Measurements from ENCODE around the gene NCKAP1. TPM values are rescaled to one million over a fixed set of nuclear protein-coding genes. Genes with fewer than 3 reads are reported as not detected.

Gene NCKAP1
- total RNA-seq, 1 donor from 2014 or later, result 83.0 TPM

DNA sequence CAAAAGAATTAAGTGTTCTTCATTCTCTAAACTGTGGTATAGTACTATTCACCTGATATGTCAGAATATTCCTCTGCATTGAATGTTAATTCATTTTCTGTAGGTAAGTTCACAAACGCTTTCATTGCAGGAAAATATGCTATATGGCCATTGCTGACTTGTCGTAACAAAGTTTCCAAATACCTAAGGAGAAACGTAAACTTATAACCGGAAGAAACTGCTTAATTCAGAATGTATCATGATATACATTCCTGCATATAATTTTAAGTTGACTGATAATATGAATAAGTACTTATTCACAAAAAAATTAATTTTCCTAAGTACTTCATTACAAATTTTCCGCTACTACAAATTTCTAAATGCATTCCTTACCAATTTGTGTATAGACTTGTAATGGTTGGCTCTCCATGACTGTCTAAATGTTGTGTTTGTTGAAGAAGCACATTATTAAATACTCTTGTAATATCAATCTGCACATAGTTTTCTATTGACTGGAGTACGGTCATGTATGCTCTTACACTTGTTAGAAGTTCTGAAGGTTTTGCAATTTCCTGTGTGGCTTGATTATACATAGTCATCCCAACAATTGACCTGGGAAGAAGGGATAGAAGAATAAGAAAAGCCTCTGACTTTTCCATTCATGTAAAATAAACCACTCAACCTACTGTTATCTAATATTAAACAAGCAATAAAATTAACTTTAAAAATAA lies 85.4 kb downstream of the NCKAP1 start:
- Histone ChIP-seq H3K36me3 (ENCODE audit: control insufficient read depth in 3 of 3, insufficient read depth in 3 of 3, low read length in 3 of 3) (peaks cover 2 to 14% (median 11%) of the 10 kb centered on the region in 3 donors), H3K27me3 (ENCODE audit: control insufficient read depth in 3 of 3, insufficient read depth in 3 of 3, low read length in 3 of 3) (no peaks in the 10 kb centered on the region), H3K4me3 (ENCODE audit: low read length in 3 of 3) (no peak overlapping the region), H3K9me3 (ENCODE audit: control insufficient read depth in 3 of 3, low read length in 3 of 3) (no peaks in the 10 kb centered on the region), H3K27ac (ENCODE audit: low read depth, low read length) (no peak overlapping the region), H3K4me1 (ENCODE audit: control insufficient read depth in 3 of 3, insufficient read depth in 3 of 3, low read length in 3 of 3) (peaks cover 3 to 10% (median 4%) of the 10 kb centered on the region in 3 donors), H3K9ac (ENCODE audit: low read depth in 1 of 3, low read length in 3 of 3) (no peak overlapping the region)

- no peak overlapping the region for H3K27ac ChIP-seq (ENCODE audit: low read depth, low read length)
- no peak overlapping the region for H3K9ac ChIP-seq (ENCODE audit: low read depth in 1 of 3, low read length in 3 of 3)
- peaks cover 2 to 14% (median 8%) of the 10 kb centered on the region in 3 donors for H3K36me3 ChIP-seq (ENCODE audit: control insufficient read depth in 3 of 3, insufficient read depth in 3 of 3, low read length in 3 of 3)
Measured at GRCh38 chr2:182951948-182952663, 86.2 kb downstream of the NCKAP1 start.

GRCh38 chr2:182950546-182950945 lies 87.7 kb downstream of the NCKAP1 start:
- Histone ChIP-seq H3K4me3 (ENCODE audit: low read length in 3 of 3) (no peak overlapping the region), H3K36me3 (ENCODE audit: control insufficient read depth in 3 of 3, insufficient read depth in 3 of 3, low read length in 3 of 3) (peaks cover 2 to 14% (median 8%) of the 10 kb centered on the region in 3 donors), H3K27me3 (ENCODE audit: control insufficient read depth in 3 of 3, insufficient read depth in 3 of 3, low read length in 3 of 3) (no peaks in the 10 kb centered on the region), H3K9me3 (ENCODE audit: control insufficient read depth in 3 of 3, low read length in 3 of 3) (no peaks in the 10 kb centered on the region), H3K27ac (ENCODE audit: low read depth, low read length) (peak overlapping the region; percentile 48), H3K4me1 (ENCODE audit: control insufficient read depth in 3 of 3, insufficient read depth in 3 of 3, low read length in 3 of 3) (peaks cover 3 to 16% (median 4%) of the 10 kb centered on the region in 3 donors), H3K9ac (ENCODE audit: low read depth in 1 of 3, low read length in 3 of 3) (no peak overlapping the region)

More at GRCh38 chr2:182951948-182952663, 86.2 kb downstream of the NCKAP1 start:
- Histone ChIP-seq H3K27me3 (ENCODE audit: control insufficient read depth in 3 of 3, insufficient read depth in 3 of 3, low read length in 3 of 3) (no peaks in the 10 kb centered on the region), H3K9me3 (ENCODE audit: control insufficient read depth in 3 of 3, low read length in 3 of 3) (no peaks in the 10 kb centered on the region), H3K4me1 (ENCODE audit: control insufficient read depth in 3 of 3, insufficient read depth in 3 of 3, low read length in 3 of 3) (peaks cover 3 to 12% (median 4%) of the 10 kb centered on the region in 3 donors), H3K4me3 (ENCODE audit: low read length in 3 of 3) (no peak overlapping the region)

- H3K9me3 ChIP-seq (ENCODE audit: control insufficient read depth in 3 of 3, low read length in 3 of 3), result no peaks in the 10 kb centered on the region
- H3K4me3 ChIP-seq (ENCODE audit: low read length in 3 of 3), result no peak overlapping the region
- H3K4me1 ChIP-seq (ENCODE audit: control insufficient read depth in 3 of 3, insufficient read depth in 3 of 3, low read length in 3 of 3), result peaks cover 3 to 16% (median 4%) of the 10 kb centered on the region in 3 donors
- H3K36me3 ChIP-seq (ENCODE audit: control insufficient read depth in 3 of 3, insufficient read depth in 3 of 3, low read length in 3 of 3), result peaks cover 2 to 14% (median 8%) of the 10 kb centered on the region in 3 donors
- H3K9ac ChIP-seq (ENCODE audit: low read depth in 1 of 3, low read length in 3 of 3), result no peak overlapping the region
- H3K27ac ChIP-seq (ENCODE audit: low read depth, low read length), result peak overlapping the region; percentile 48
- H3K27me3 ChIP-seq (ENCODE audit: control insufficient read depth in 3 of 3, insufficient read depth in 3 of 3, low read length in 3 of 3), result no peaks in the 10 kb centered on the region
Measured at GRCh38 chr2:182949572-182950189, 88.6 kb downstream of the NCKAP1 start.

GRCh38 chr2:182949052-182949451 lies 89.2 kb downstream of the NCKAP1 start:
- Histone ChIP-seq H3K9me3 (ENCODE audit: control insufficient read depth in 3 of 3, low read length in 3 of 3) (no peaks in the 10 kb centered on the region), H3K27ac (ENCODE audit: low read depth, low read length) (peak overlapping the region; percentile 41), H3K9ac (ENCODE audit: low read depth in 1 of 3, low read length in 3 of 3) (no peak overlapping the region), H3K4me3 (ENCODE audit: low read length in 3 of 3) (no peak overlapping the region), H3K27me3 (ENCODE audit: control insufficient read depth in 3 of 3, insufficient read depth in 3 of 3, low read length in 3 of 3) (no peaks in the 10 kb centered on the region), H3K4me1 (ENCODE audit: control insufficient read depth in 3 of 3, insufficient read depth in 3 of 3, low read length in 3 of 3) (peaks cover 3 to 16% (median 4%) of the 10 kb centered on the region in 3 donors), H3K36me3 (ENCODE audit: control insufficient read depth in 3 of 3, insufficient read depth in 3 of 3, low read length in 3 of 3) (peaks cover 2 to 14% (median 8%) of the 10 kb centered on the region in 3 donors)

GRCh38 chr2:182946958-182947369 lies 91.3 kb downstream of the NCKAP1 start:
- Histone ChIP-seq H3K9ac (ENCODE audit: low read depth in 1 of 3, low read length in 3 of 3) (no peak overlapping the region), H3K4me3 (ENCODE audit: low read length in 3 of 3) (no peak overlapping the region), H3K27ac (ENCODE audit: low read depth, low read length) (no peak overlapping the region), H3K36me3 (ENCODE audit: control insufficient read depth in 3 of 3, insufficient read depth in 3 of 3, low read length in 3 of 3) (peaks cover 0 to 8% (median 1%) of the 10 kb centered on the region in 3 donors), H3K9me3 (ENCODE audit: control insufficient read depth in 3 of 3, low read length in 3 of 3) (no peaks in the 10 kb centered on the region), H3K4me1 (ENCODE audit: control insufficient read depth in 3 of 3, insufficient read depth in 3 of 3, low read length in 3 of 3) (peaks cover 3 to 16% (median 4%) of the 10 kb centered on the region in 3 donors), H3K27me3 (ENCODE audit: control insufficient read depth in 3 of 3, insufficient read depth in 3 of 3, low read length in 3 of 3) (no peaks in the 10 kb centered on the region)

- H3K9me3 ChIP-seq (ENCODE audit: control insufficient read depth in 3 of 3, low read length in 3 of 3), result no peaks in the 10 kb centered on the region
- peaks cover 0 to 6% (median 0%) of the 10 kb centered on the region in 3 donors for H3K4me1 ChIP-seq (ENCODE audit: control insufficient read depth in 3 of 3, insufficient read depth in 3 of 3, low read length in 3 of 3)
- H3K9ac ChIP-seq (ENCODE audit: low read depth in 1 of 3, low read length in 3 of 3), result no peak overlapping the region
- peaks cover 0 to 16% (median 2%) of the 10 kb centered on the region in 3 donors for H3K36me3 ChIP-seq (ENCODE audit: control insufficient read depth in 3 of 3, insufficient read depth in 3 of 3, low read length in 3 of 3)
- no peak overlapping the region for H3K27ac ChIP-seq (ENCODE audit: low read depth, low read length)
- no peak overlapping the region for H3K4me3 ChIP-seq (ENCODE audit: low read length in 3 of 3)
- H3K27me3 ChIP-seq (ENCODE audit: control insufficient read depth in 3 of 3, insufficient read depth in 3 of 3, low read length in 3 of 3), result no peaks in the 10 kb centered on the region
Measured at GRCh38 chr2:182943339-182943738, 94.9 kb downstream of the NCKAP1 start.

DNA sequence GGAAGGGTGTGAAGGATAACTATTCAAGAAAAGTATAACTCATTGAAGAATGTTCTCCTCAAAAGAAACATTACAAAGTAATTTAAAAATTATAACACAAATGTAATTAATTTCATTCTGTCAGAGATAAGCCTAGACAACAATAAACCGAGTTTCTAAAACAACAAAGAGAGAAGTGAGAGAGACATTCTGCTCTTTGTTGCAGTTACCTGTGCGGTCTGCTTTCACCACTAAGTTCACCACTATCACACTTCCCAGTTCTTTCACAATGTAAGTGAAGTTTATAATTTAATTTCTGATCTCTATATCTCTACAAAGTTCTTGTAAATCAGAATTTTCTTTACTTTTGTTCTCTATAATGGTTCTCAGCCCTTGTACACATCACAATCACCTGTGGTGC lies 95.5 kb downstream of the NCKAP1 start:
- H3K27me3 ChIP-seq (ENCODE audit: control insufficient read depth in 3 of 3, insufficient read depth in 3 of 3, low read length in 3 of 3), result no peaks in the 10 kb centered on the region
- no peaks in the 10 kb centered on the region for H3K9me3 ChIP-seq (ENCODE audit: control insufficient read depth in 3 of 3, low read length in 3 of 3)
- H3K9ac ChIP-seq (ENCODE audit: low read depth in 1 of 3, low read length in 3 of 3), result no peak overlapping the region
- no peak overlapping the region for H3K4me3 ChIP-seq (ENCODE audit: low read length in 3 of 3)
- peaks cover 0 to 16% (median 2%) of the 10 kb centered on the region in 3 donors for H3K36me3 ChIP-seq (ENCODE audit: control insufficient read depth in 3 of 3, insufficient read depth in 3 of 3, low read length in 3 of 3)
- H3K27ac ChIP-seq (ENCODE audit: low read depth, low read length), result no peak overlapping the region
- H3K4me1 ChIP-seq (ENCODE audit: control insufficient read depth in 3 of 3, insufficient read depth in 3 of 3, low read length in 3 of 3), result peaks cover 0 to 6% (median 0%) of the 10 kb centered on the region in 3 donors

GRCh38 chr2:182941919-182942318 lies 96.3 kb downstream of the NCKAP1 start:
- no peak overlapping the region for H3K27ac ChIP-seq (ENCODE audit: low read depth, low read length)
- H3K9ac ChIP-seq (ENCODE audit: low read depth in 1 of 3, low read length in 3 of 3), result no peak overlapping the region
- peaks cover 0 to 16% (median 2%) of the 10 kb centered on the region in 3 donors for H3K36me3 ChIP-seq (ENCODE audit: control insufficient read depth in 3 of 3, insufficient read depth in 3 of 3, low read length in 3 of 3)

More at GRCh38 chr2:182941919-182942318, 96.3 kb downstream of the NCKAP1 start:
- Histone ChIP-seq H3K4me1 (ENCODE audit: control insufficient read depth in 3 of 3, insufficient read depth in 3 of 3, low read length in 3 of 3) (peaks cover 0 to 2% (median 0%) of the 10 kb centered on the region in 3 donors), H3K9me3 (ENCODE audit: control insufficient read depth in 3 of 3, low read length in 3 of 3) (no peaks in the 10 kb centered on the region), H3K4me3 (ENCODE audit: low read length in 3 of 3) (no peak overlapping the region), H3K27me3 (ENCODE audit: control insufficient read depth in 3 of 3, insufficient read depth in 3 of 3, low read length in 3 of 3) (no peaks in the 10 kb centered on the region)
